Hematopoietic multipotent progenitor cell treated with erythropoietin and hydrocortisone succinate and interleukin-3 and kit ligand, for 6 days (in vitro differentiated cells): ENCODE data around the gene ME3.
A peak's percentile ranks its signal among the peaks of the same experiment; 100 is the strongest.

Experiments
- DNase-seq: peaks from one replicate; pipeline ENCODE4 v3.0.0-alpha.2; 2015

Gene ME3

DNA sequence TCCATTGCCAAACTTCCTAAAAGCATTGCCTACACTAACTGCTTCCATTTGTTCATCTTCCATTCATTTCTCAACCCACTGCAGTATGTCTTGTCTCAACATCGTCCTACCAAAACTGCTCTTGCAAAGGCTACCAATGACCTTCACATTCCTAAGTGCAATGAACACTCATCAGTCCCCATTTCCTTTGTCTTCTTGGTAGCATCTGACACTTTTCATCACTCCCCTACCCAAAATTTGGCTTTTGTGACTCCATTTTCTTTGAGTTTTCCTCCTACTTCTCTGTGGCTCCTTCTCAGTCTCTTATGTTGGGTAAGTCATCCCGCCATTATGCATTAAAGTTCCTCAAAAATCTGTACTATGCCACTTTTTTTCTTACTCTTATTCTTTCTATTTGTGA, 162.3 kb downstream of the ME3 start:
- no peak for DNase-seq

DNA sequence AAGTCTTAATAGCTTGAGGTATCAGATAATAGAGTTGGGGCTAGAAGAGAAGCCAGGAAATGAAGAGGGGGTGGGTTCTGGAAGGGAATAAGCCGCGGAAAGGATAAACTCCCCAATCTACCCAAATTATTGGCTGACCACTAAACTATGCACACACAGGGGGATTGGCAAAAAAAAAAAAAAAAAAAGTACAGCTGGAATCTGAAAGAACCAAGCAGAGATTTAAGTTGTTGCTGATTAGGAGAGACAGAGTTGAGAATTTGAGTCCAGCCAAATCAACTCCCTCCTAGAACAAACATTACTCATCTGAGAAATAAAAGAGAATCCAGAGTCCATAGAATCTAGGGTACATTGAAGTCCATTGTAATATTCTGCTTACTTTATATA, 162.8 kb downstream of the ME3 start:
- no peak for DNase-seq

DNA sequence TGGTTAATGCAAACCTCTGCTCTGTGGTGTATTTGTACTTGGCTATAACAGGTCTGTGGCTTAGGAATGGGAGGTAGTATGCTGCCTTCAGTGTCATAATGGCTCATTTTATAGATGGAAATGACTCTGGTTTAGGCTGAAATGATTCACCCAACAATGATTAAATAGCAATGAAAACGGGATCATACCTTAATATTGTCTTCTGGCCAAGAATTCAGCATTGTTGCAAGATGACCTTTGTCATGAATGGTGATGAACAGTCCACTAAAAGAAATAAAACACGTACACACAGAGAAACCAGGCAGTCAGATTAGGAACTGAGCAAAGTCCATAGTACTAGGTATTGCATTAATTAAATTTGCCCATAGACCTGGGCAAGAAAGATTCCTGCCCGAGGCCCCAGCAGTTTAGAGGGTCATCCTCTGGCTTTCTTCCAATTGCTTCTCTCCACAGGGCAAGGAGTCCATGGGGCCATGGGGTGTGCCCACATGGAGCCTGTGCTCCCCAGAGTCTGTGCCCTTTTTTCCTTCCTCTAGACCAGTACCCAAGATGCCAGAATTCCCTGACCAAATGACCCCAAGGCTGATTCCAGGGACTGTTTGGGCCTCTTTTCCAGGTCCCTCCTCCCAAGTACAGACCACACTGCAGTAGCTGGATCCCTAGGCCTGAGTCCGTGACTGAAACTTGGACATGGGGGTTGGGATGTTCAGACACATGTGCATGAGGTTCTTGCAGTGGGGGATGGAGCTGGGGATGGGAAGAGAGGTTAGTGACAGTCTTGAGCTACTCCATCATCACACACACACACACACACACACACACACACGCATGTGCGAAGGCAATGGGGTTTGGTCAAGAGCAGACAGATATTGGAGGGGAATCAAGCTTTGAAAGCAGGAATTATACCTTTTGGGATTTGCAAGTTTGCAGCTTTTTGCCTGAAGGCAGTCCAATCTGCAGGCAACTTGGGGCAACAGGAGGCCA, 163.5 kb downstream of the ME3 start:
- no peak for DNase-seq

DNA sequence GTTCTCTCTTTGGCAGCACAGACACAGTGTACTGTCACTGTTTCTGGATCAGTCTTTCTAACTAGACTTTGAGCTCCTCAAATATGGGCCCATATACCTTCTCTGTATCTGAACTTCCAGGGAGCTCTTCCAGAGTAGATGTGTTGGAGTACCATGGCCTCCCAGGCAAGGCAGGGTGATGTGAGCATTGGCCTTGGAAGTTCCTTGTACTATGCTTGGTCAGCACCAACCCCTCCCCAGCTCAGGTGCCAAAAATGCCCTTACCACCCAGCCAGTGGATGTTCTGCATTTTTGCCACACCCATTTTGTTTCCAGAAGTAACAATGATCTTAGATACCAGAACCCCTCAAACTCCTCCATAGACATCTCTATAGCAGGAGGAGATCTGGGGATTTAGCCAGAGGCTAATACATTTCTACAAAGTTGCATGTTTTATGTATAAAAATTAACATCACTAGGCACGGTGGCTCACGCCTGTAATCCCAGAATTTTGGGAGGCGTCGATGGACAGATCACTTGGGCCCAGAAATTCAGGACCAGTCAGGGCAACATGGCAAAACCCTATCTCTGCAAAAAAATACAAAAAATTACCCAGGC, 165.1 kb downstream of the ME3 start:
- DNase-seq = no peak

DNA sequence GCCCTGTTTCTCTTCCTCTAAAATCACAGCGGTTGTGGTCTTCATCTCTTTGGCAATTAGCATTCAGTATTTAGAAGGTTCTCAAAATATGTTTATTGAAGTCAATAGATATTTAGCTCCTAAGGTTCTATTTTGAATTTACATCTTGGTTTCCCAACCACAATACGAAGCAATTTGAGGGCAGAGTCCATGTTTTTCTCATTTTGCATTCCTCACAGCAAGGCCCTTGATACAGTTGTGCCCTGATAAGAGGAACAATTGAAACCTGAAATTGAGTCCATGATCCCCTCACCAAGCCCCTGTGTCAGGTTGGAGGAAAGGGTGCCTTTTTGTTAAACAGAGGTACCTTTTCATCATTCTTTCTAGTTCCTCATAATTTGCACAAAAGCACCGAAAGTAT, 166.2 kb downstream of the ME3 start:
- no peak for DNase-seq

DNA sequence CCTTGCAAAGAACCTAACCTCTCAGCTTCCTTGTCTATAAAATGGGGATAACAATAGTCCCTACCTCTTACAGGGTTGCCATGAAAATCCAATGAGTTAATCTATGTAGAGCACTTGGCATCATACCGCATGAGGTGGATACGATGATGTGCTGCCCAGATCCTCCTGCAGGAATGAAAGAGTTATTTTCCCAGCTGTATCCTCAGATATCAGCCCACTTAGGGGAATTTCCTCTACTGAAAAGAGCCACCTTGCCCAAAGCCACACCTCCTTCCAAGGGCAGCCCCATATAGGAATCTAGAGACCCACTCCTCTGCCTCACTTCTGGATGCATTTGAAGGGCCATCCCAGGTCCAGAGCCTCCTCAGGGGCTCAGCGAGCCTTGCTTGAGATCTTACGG, 169.3 kb downstream of the ME3 start:
- no peak for DNase-seq

DNA sequence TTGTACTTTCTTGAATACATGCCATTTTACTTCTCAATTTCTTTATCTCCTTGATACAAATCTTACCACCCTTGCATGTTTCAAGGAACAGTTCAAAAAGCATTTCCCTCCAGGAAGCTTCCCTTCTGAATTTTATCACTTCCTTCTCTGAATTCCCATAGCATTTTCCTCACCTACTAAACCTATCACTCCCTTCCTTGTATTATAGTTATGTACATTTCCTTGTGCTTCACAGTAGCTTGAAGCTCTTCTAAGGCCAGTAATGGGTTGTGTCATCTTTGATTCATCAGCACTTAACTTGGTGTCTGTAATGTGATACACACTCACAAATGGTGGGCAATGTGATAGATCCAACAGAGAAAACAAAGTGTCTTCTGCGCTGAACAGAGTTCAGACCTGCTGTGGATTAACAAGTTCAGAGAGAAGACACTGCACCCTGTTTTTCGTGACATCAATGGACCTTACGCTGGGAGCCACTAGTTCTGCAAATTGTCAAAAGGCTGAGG, 170.2 kb downstream of the ME3 start:
- DNase-seq = no peak

DNA sequence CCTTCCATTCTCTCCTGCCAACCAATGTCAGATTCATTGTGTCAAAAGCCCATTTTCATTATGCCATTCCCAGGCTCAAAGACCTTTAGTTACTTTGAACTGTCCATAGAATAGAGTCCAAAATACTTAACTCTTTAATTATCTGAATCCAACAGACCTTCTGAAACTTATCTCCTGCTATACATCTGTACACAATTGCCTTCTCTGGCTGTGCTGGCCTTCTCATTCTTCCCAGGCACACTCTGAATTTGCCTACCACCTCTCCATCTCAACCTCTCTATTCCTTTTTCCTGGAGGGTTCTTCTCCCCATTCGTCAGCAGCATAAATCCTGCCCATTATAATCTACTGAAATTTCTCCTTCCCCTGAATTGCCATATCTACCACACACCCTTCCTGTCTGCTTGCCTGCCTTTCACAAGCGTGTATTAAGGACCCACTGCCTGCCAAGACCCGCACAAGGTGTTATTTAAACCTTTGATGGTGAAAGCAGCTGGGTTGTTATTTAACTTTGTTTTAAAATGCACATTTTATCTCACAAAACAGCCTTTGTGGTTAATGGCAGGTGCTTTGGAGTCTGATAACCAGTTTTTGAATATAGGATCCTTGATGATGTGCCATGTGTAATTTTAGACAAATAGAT, 171.8 kb downstream of the ME3 start:
- peak; percentile 57 for DNase-seq

DNA sequence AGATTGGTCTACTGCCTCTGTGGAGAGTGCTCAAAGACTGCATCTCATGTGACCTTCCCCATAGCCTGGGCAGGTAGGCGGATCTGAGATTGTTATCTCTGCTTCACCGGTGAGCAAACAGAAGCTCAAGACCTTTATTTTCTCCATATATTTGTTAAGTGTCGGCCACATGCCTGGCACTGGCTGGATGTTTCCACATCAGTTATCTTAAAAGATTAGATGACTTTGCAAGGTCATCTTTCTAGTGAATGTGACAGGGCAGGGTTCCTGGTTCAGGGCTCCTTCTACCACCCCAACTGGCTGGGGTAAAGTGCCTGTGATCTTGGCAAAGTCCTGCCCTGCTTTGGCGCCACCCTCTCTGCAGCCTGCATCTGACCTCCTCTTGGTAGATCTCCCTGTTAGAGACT, 172.7 kb downstream of the ME3 start:
- peak; percentile 19 for DNase-seq

DNA sequence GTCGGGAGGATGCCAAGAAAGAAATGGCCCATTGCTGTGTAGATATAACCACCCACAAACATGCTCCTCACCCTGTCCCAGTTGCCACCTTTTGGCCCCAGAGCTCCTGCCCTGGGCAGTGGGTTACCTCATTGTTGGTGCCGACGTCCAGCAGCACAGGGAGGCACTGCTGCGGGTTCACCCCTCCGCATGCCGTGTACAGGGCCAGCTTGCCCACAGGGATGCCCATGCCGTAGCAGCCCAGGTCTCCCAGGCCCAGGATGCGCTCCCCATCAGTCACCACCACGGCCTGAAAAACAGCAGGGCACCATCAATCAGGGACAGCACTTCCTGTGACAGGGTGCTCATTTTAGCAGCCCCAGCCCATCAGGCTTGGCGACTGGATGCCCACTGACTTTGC, 174.6 kb downstream of the ME3 start:
- DNase-seq = no peak

DNA sequence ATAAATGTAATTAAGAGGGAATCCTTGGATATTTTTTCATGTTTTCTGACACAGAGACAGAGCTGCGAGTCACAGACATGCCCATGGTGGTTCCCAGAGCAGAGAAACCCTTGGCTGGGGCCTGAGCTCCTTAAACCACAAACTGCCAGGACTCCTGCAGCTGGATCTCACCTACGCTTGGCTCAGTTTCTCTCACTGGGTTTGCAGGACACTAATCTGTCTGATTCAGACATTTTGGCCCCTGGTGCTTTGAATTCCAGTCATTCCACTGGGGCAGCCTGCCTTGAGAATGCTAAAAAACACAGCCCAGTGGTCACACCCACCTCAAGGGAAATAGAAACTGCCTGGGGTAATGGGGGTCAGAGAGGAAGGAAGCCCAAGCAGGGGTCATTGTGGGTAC, 175.1 kb downstream of the ME3 start:
- DNase-seq = no peak

DNA sequence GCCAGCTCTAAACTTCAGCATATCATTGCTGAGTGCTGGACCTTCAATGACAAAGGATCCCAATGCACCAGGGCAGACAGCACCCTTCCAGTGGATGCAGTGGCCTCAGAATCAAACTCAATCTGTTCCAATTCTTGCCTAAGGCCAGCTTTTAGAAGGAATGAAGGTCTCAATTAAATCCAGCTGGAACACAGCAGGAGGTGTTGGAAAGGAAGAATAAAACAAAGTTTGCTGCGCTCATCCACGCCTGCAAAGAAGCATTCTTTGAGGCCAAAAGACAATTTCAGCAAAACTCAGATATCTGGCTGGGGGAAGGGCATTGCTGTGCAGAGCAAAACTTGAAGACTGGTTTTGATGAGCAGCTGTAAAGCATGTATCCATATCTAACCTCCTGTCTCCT, 177.1 kb downstream of the ME3 start:
- DNase-seq = no peak

DNA sequence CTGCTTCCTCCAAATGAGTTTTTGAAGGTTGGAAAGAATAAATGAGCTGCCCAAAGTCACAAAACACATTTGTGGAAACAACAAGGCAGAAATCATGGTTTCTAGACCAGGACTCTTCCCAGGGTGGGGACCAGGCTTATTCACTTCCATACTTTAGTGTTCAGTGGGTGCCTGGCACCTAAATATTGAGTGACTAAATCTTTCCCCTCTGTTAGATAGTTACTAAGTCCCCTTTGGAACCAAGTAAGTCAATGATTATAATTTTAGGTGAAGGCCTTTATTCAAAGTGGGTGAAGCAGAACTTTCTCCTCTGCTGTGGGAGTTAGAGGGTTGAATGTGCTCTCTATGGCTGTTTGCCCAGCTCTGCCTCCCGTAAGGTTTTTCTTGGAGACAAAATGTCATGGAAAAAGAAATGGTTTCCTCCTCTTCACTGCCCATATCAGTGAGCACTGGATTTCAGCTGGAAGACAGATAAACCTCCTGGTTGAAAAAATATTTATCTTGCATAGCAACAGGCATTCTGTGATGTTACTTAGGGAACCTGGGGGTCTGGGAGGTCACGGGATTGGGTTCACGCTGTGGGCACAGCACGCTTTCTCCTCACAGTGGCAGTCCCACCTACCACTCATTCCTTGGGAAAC, 179.9 kb downstream of the ME3 start:
- no peak for DNase-seq

DNA sequence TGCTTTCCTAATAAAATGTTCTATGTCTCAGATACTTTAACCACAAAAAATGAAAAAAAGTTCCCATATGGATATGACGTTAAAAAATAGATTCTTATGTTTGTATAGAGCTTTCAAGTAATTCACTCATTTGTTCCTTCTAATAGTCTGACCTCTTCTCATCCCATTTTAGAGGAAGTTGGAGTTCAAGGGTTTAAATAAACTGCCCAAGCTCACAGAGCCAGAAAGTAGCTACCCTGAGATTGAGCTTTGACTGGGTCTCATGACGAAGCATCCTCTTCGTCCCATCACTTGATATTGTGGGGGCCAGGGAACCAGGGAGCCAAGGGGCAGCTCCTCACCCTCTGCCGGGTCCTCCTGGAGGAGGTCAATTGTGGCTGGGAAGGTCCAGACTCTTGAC, 181.4 kb downstream of the ME3 start:
- no peak for DNase-seq

DNA sequence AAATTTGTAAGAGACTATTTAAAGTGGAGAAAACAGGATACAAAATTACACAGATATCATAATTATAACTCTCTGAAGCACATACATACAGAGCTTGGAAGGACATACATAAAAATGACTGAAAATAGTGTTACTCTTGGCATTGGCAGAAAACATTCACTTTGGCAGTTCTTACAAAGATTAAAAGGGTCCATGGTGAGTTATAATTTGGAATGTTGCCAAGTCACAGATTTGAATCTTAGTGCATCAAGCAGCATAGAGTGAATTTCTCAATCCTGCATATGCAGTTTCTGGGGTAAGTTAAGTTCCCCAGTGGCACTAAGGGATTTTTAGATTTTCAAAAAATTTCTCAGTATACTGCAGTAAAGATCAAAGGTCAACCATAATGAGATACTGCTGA, 181.8 kb downstream of the ME3 start:
- DNase-seq = no peak

DNA sequence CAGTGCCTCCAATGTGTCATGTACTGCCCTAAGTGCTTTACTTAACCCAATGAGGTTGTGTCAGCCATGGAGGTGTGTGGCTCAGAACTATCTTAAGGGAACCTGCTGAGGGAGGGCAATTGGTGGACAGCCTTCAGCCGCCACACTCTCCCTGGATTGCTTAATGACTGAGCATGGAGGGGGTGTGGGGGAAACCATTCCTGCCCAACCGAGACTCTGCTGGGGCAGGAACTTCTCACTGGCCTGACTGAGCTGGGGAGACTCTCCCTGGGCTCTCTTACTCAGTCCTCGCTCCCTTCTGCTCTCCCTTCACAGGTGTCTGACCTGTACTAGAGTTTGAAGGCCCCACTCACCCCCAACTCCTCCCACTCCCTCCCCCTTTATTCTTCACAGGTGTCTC, 183.0 kb downstream of the ME3 start:
- DNase-seq = no peak

DNA sequence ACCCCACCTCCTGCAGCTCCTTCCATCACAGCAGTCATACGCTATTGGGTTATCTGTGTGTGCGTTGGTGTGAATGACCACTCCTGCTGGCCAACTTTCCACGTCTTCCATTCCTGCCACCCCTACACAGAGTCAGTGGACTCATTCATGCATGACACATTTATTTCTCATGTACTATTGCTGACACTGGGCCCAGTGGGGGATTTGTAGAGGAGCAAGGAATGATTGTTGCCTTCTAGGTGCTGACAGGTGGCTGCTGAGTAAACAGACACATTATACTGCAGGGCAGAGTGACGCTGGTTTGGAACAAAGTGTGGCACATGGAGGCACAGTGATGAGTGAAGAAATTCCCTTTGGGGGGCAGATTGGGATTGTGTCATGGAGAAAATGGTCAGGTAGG, 183.9 kb downstream of the ME3 start:
- no peak for DNase-seq

DNA sequence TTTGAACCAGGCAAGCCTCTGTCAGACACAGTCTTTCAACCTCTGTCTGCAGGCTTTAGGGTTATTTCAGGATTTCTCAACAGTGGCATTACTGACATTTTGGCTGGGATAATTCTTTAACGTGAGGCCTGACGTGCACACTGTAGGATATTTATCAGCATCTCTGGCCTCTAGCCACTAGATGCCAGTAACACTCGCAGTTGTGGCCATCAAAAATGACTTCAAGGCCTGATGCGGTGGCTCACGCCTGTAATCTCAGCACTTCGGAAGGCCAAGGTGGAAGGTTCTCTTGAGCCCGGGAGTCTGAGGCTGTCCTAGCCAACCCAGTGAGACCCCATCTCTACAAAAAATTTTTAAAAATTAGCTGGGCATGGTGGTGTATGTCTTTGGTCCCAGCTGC, 184.7 kb downstream of the ME3 start:
- no peak for DNase-seq

DNA sequence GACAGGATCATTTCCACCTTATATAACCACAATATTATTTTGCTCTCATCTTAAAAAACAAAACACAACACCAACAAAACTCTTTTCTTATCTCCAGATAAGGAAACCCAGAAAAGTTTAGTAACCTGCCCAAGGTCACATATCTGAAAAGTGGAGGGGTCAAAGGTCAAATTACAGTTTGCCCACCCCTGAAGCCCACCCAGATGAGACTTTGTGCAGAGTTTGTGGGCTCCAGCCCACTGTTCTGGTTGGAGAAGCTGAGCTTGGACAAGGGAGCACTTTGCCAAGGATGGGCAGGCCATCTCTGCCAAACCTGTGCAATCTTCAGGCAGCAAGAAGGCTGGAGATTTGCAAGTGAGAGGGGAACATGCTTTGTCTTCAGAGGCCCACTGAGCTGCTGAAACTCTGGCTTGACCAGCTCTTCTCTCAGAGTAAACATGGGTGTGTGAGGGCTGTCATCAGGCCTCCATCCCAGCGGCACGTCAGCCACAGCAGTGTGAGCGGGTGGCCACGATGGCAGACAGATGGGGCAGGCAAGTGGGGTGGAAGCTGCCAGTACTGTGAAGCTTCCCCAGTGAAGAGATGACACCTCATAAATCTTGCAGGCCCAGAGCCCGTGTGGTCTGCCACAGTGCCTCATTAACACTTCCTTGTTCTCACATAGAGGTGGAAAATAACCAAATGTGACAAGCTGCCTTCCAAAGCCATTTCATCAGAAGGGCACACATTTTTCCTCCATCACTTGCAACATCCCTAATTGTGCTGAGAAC, 186.0 kb downstream of the ME3 start:
- peak; percentile 50 for DNase-seq

DNA sequence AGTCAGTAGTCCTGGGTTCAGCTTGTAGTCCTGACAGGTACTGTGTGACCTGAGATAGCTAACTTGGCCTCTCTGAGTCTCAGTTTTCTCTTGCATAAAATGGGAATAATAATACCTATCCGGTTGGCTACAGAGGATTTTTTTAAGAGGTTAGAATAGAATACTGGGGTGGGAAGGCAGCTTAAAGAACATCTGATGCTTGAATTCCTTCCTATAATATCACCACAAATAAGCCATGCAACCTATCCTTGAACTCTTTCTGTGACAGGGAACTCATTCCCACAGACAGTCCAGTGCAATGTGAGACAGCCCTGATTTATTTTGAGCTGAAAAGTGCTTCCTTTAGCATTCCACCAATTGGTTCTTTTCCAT, 187.6 kb downstream of the ME3 start:
- DNase-seq = no peak

DNA sequence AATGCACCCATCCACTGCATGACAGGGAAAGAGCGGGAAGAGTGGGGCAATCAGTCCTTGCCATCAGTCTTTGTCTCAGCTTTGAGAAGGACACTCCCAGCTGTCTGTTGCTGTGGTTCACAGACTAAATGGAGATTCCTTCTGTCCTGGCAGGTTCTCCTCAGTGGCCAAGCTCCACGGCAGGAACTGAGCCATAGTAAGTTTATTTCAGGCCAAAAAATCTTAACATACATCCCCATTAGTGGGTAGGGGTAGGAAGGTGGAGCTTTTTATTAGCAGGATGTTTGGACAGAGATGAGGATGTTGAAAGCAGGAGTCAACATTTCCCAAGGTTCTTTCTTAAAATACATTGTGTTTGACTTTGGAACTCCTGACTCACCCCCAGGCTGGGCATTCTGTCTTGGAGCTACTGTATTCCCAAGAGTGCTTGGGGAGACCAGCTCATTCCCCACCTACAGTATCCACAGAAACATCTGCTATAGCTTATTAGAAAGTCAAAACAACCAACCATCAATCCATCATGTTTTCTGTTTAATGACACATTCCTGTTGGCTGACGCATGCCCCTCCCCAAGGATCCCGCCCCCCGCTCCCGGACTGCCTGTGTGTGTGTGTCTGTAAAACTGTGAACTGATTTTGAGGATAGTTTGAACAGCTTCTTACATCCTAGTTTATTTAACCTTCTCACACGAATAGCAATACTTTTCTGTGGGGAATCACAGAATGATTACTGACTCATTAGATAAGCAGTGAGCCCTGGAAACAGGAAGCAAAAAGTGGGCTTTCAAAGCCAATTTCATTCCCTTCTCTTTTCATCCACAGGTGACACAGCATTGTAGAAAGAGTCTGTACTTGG, 188.2 kb downstream of the ME3 start:
- DNase-seq = no peak

DNA sequence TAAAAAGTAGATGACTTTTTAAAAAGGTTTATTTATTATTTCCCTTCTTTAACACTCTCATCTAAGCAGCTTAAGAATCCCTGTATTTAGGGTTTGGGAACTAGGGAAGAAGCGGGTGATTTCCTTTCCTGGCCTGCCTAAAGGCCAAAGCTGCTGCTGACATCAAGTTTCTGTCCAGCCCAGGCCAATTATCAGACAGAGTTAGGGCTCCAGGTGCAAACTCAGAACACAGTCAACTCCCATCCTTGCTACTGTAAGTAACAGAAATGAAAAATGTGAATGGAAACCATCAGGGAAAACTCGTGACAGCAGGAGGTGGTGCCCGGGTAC, 188.8 kb downstream of the ME3 start:
- no peak for DNase-seq
